ENCODE data around the gene EGR4.

Gene EGR4

DNA sequence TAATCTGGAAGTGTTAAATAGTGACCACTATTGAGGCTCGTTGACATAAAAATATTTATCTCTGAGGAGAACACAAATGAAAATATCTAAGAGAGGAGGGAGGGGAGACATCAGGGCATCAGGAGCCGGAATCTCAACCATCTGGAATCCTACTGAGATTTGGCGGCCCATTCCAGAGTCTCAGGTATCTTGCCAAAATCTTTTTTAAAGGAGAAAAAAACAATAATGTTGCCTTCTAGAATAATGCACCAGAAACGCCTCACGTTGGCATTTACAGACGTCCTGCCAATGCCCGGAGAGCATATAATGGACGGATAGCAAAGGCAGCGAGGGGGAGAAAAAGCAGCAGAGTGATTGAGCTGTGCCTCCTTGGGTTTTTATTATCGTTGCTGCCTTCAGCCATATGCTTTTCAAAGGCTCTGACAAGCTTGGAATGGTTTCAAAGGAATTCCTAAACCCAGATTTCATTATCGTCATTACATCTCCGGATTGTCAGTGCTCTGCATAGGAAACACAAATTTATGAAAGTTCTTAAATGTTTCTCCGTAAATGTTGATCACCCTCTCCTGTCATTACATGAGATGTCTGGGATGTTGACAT is 30.9 kb upstream of the EGR4 start:
- DNase-seq (ENCODE audit: low read depth) = no peak
- TF ChIP-seq, protein P1, sequence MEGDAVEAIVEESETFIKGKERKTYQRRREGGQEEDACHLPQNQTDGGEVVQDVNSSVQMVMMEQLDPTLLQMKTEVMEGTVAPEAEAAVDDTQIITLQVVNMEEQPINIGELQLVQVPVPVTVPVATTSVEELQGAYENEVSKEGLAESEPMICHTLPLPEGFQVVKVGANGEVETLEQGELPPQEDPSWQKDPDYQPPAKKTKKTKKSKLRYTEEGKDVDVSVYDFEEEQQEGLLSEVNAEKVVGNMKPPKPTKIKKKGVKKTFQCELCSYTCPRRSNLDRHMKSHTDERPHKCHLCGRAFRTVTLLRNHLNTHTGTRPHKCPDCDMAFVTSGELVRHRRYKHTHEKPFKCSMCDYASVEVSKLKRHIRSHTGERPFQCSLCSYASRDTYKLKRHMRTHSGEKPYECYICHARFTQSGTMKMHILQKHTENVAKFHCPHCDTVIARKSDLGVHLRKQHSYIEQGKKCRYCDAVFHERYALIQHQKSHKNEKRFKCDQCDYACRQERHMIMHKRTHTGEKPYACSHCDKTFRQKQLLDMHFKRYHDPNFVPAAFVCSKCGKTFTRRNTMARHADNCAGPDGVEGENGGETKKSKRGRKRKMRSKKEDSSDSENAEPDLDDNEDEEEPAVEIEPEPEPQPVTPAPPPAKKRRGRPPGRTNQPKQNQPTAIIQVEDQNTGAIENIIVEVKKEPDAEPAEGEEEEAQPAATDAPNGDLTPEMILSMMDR (IDR thresholded peaks at IDR 0.05; ENCODE audit: low read length, missing control alignments) = no peak
- no peak overlapping the region for H3K4me3 ChIP-seq (replicated peaks; ENCODE audit: low read depth, low read length)

DNA sequence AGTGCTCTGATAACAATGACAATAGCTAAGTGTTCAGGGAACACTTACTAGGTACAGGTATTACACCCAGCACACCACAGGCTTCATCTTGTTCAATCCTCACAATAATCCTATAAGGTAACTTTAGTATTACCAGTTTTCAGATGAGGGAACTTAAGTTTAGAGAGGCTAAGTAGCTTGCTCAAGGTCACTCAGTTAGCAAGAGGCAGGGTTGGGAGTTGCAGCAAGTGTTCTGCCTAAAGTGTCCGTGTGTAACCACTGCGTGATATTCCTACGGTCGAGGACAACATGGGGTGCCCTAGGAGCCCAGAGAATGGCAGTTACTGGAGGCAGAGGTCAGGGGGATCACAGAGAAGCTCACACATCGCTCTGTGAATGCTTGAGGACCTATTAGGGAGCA is 30.2 kb upstream of the EGR4 start:
- DNase-seq (ENCODE audit: low read depth) = no peak
- TF ChIP-seq, protein P1 (IDR thresholded peaks at IDR 0.05; ENCODE audit: low read length, missing control alignments) = no peak
- H3K4me3 ChIP-seq (replicated peaks; ENCODE audit: low read depth, low read length) = no peak overlapping the region

DNA sequence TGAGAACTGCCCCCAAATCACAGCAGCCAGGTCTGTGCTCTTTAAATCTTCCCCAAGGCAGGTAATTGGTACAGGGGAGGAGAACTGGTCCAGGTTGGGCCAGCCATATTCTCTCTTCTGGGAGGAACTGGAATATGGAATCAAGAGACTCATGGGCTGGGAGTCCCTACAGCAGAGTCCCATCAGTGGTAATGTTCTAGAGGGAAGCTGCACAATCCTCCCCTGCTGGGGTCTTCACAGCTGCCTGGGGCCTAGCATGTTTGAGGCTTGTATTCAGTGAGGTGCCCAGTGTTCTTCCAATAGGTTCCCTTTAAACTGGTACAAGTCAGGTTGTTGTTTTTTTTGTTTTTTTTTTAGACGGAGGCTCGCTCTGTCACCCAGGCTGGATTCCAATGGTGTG is 21.1 kb upstream of the EGR4 start:
- no peak overlapping the region for H3K4me3 ChIP-seq (replicated peaks; ENCODE audit: low read depth, low read length)
- TF ChIP-seq, protein P1 (IDR thresholded peaks at IDR 0.05; ENCODE audit: low read length, missing control alignments) = no peak
- no peak for DNase-seq (ENCODE audit: low read depth)

DNA sequence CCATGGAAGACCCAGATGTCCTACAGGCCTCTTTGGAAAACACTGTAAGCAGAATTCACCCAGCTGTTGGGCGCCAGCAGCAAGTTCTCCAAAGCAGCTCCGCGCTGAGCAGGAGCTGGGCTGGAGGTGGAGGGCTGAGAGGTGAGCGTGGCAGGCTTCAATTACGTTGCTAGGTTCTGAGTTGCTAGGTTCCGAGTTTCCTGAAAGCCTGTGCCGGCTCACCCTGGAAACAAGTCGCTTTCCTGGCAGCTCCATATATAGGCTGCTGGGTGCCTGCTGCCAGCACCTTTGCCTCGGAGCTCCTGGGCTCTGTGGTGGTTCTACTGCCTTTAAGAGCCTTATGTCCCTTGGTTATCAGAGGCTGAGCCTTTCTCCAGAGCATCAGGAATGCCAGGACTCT is 14.4 kb upstream of the EGR4 start:
- DNase-seq (ENCODE audit: low read depth) = no peak
- TF ChIP-seq, protein P1 (IDR thresholded peaks at IDR 0.05; ENCODE audit: low read length, missing control alignments) = no peak
- no peak overlapping the region for H3K4me3 ChIP-seq (replicated peaks; ENCODE audit: low read depth, low read length)

DNA sequence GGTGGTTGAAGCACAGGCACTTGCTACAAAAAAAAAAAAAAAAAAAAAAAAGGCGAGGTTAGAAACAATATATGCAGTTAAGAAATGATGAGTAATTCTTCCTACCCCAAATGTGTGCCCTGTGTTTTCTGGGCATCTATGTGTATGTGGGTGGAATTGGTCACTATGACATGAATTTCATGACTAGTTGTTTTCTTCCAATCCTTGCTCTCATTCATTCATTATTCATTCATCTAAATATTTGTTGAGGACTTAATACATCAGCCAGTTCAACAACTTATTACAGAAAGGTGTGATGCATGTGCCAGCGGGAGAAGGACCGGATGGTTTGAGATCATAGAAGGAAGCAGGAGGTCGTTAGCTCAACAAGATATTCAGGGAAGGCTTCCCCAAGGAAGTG is 8.3 kb upstream of the EGR4 start:
- DNase-seq (ENCODE audit: low read depth) = no peak
- TF ChIP-seq, protein P1 (IDR thresholded peaks at IDR 0.05; ENCODE audit: low read length, missing control alignments) = no peak
- no peak overlapping the region for H3K4me3 ChIP-seq (replicated peaks; ENCODE audit: low read depth, low read length)

DNA sequence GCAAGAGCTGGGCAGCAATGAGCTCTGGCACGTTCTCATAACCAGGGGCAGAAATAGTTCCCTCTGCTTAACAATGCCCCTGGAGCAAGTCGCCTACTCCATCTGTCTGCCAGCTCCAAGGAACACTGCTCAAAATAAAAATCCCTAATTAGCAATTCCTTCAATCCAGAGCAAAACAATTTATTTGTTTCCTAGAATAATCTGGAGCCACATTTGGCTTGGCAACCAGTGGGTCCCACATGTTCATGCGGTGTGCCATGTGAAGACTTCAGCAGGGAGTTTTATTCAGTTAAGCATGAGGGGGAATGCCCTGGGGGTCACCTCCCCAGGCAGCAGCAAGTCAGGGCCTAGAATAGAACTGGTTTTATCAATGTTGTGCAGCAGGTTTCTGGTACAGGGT is 7.6 kb upstream of the EGR4 start:
- DNase-seq (ENCODE audit: low read depth) = no peak
- TF ChIP-seq, protein P1 (IDR thresholded peaks at IDR 0.05; ENCODE audit: low read length, missing control alignments) = no peak
- H3K4me3 ChIP-seq (replicated peaks; ENCODE audit: low read depth, low read length) = no peak overlapping the region

DNA sequence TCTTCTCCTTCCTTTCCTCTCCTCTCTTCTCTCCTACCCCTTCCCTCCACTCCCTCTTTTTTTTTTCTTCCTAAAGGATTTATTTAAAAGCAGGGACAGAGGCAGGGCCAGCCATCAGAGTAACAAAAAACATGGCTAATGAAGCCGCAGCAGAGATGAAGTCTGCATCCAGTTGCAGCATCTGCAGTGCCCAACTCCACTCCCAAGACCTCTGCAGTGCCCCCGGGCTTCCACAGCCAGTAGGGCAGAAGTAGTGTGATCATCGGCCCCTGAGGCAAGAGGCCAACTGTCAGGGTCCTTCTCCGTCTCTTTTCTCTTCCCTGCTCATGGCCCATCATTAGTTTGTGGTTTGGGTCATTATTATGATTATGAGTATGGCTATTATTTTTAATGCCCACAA is 4.2 kb upstream of the EGR4 start:
- DNase-seq (ENCODE audit: low read depth) = no peak

More for the DNA sequence above, 4.2 kb upstream of the EGR4 start:
- H3K4me3 ChIP-seq (replicated peaks; ENCODE audit: low read depth, low read length) = no peak overlapping the region
- TF ChIP-seq, protein P1 (IDR thresholded peaks at IDR 0.05; ENCODE audit: low read length, missing control alignments) = no peak
